Body of pancreas (tissue), 4 donors: ENCODE data around the gene DEGS1.

ENCODE experiments used
- CTCF ChIP-seq, 7 experiments: fragments of 450-650 bp in 4 of 7; fragments of 200-600 bp in 3 of 7; sonication (generic) in 3 of 7; IDR thresholded peaks; one replicate each; pipeline ENCODE4 v1.5.1; 2016 to 2019; ENCODE audit warnings: antibody characterized with exemption in 7 of 7
- POLR2A ChIP-seq, 3 donors: fragments of 450-650 bp; IDR thresholded peaks; one replicate each; pipeline ENCODE4 v1.6.1; 2016; ENCODE audit warnings: antibody characterized with exemption in 3 of 3, mild to moderate bottlenecking in 2 of 3

- TF ChIP-seq CTCF (IDR thresholded peaks at IDR 0.05) (no peak), POLR2A (IDR thresholded peaks at IDR 0.05) (no peak)
Observed at GRCh38 chr1:224177356-224177999, 5.6 kb upstream of the DEGS1 start.
